LoVo (cell line): ENCODE measurements around the gene HSPA14.
"Not testable (repeated sequence)": the region's sequence is repeated elsewhere in the genome, so short reads cannot be mapped to it uniquely, and the experiment has no call there.

ENCODE experiments used
- DNase-seq: peaks from one replicate; pipeline ENCODE4 v3.0.0-alpha.2; 2016; ENCODE audit warnings: low spot score

Gene HSPA14

GRCh38 chr10:14837757-14838581, at the start of gene HSPA14, which contains the start of the genes CDNF and MSANTD7:
Gene HSPA14 (plus strand): TSS chr10:14838306. CDS start chr10:14838403, 97 bp downstream.
Gene CDNF (minus strand): TSS chr10:14838037. CDS start chr10:14837946, 91 bp downstream.
Gene MSANTD7 (plus strand): TSS chr10:14838306. CDS start chr10:14842285, 3,979 bp downstream.
- peak; percentile 99 for DNase-seq

- DNase-seq = no peak
Observed at GRCh38 chr10:14798636-14799035, 39.5 kb upstream of the HSPA14 start.

- DNase-seq = no peak
Observed at GRCh38 chr10:14800397-14800796, 37.7 kb upstream of the HSPA14 start.

- DNase-seq = no peak
Observed at GRCh38 chr10:14801723-14802122, 36.4 kb upstream of the HSPA14 start.

- no peak for DNase-seq
Observed at GRCh38 chr10:14803827-14804226, 34.3 kb upstream of the HSPA14 start.

- no peak for DNase-seq
Observed at GRCh38 chr10:14806318-14806717, 31.8 kb upstream of the HSPA14 start.

- no peak for DNase-seq
Observed at GRCh38 chr10:14810969-14811953, 26.8 kb upstream of the HSPA14 start.

GRCh38 chr10:14812271-14812670, 25.8 kb upstream of the HSPA14 start:
- no peak for DNase-seq

GRCh38 chr10:14815681-14816080, 22.4 kb upstream of the HSPA14 start:
- DNase-seq = no peak

- not testable (repeated sequence) for DNase-seq
Observed at GRCh38 chr10:14816717-14817116, 21.4 kb upstream of the HSPA14 start.

GRCh38 chr10:14820010-14820774, 17.9 kb upstream of the HSPA14 start:
- DNase-seq = no peak

GRCh38 chr10:14820775-14821154, 17.3 kb upstream of the HSPA14 start:
- DNase-seq = no peak

GRCh38 chr10:14821635-14822375, 16.3 kb upstream of the HSPA14 start:
- no peak for DNase-seq

- DNase-seq = peak; percentile 21
Observed at GRCh38 chr10:14822879-14823755, 15.0 kb upstream of the HSPA14 start.

- no peak for DNase-seq
Observed at GRCh38 chr10:14823966-14824365, 14.1 kb upstream of the HSPA14 start.

GRCh38 chr10:14826076-14826829, 11.9 kb upstream of the HSPA14 start:
- DNase-seq = no peak

- DNase-seq = no peak
Observed at GRCh38 chr10:14833106-14833505, 5.0 kb upstream of the HSPA14 start.

- DNase-seq = no peak
Observed at GRCh38 chr10:14836208-14836607, 1.9 kb upstream of the HSPA14 start.

- DNase-seq = no peak
Observed at GRCh38 chr10:14837003-14837756, 926 bp upstream of the HSPA14 start.
